GM19372 (cell line): ENCODE data around the gene PRDM5.
A peak's percentile ranks its signal among the peaks of the same experiment; 100 is the strongest.

Experiments used
- ATAC-seq: cut with Tn5 transposase; IDR thresholded peaks from one replicate; pipeline ENCODE4 v1.9.1; 2021; ENCODE audit warnings: mild to moderate bottlenecking, low read depth, moderate library complexity; ENCODE audit not compliant: unreplicated experiment

PRDM5 gene

GRCh38 chr4:120720354-120720934 is 202.1 kb downstream of the PRDM5 start:
- no peak for ATAC-seq

- ATAC-seq = peak; percentile 86
These were observed 203.5 kb downstream of the PRDM5 start for GRCh38 chr4:120718979-120719566.

GRCh38 chr4:120716346-120716745 is 206.2 kb downstream of the PRDM5 start:
- no peak for ATAC-seq

- no peak for ATAC-seq
These were observed 208.0 kb downstream of the PRDM5 start for GRCh38 chr4:120714417-120715010.

- ATAC-seq = no peak
These were observed 212.5 kb downstream of the PRDM5 start for GRCh38 chr4:120709991-120710390.

- ATAC-seq = no peak
These were observed 218.0 kb downstream of the PRDM5 start for GRCh38 chr4:120704538-120704937.

- ATAC-seq = no peak
These were observed 218.6 kb downstream of the PRDM5 start for GRCh38 chr4:120703908-120704307.

GRCh38 chr4:120699354-120699753 is 223.2 kb downstream of the PRDM5 start:
- no peak for ATAC-seq

- no peak for ATAC-seq
These were observed 227.6 kb downstream of the PRDM5 start for GRCh38 chr4:120694973-120695372.

GRCh38 chr4:120693816-120694215 is 228.7 kb downstream of the PRDM5 start:
- no peak for ATAC-seq

- no peak for ATAC-seq
These were observed 229.6 kb downstream of the PRDM5 start for GRCh38 chr4:120692964-120693363.

- no peak for ATAC-seq
These were observed 231.0 kb downstream of the PRDM5 start for GRCh38 chr4:120691536-120691935.

- no peak for ATAC-seq
These were observed 231.4 kb downstream of the PRDM5 start for GRCh38 chr4:120691106-120691505.

GRCh38 chr4:120688791-120689190 is 233.7 kb downstream of the PRDM5 start:
- ATAC-seq = no peak

GRCh38 chr4:120685756-120686278 is 236.7 kb downstream of the PRDM5 start:
- ATAC-seq = no peak

GRCh38 chr4:120683897-120684540 is 238.5 kb downstream of the PRDM5 start:
- ATAC-seq = no peak

GRCh38 chr4:120682981-120683380 is 239.5 kb downstream of the PRDM5 start:
- no peak for ATAC-seq

- no peak for ATAC-seq
These were observed 241.8 kb downstream of the PRDM5 start for GRCh38 chr4:120680647-120681228.

- ATAC-seq = no peak
These were observed 248.8 kb downstream of the PRDM5 start for GRCh38 chr4:120673696-120674095.

GRCh38 chr4:120672558-120673147 is 249.9 kb downstream of the PRDM5 start:
- ATAC-seq = no peak

GRCh38 chr4:120672076-120672475 is 250.4 kb downstream of the PRDM5 start:
- no peak for ATAC-seq
